Medulla oblongata (tissue), 1 donor: ENCODE data around the gene STIM2.
"Not testable (repeated sequence)": the region's sequence is repeated elsewhere in the genome, so short reads cannot be mapped to it uniquely, and the experiment has no call there.

ENCODE experiments used
- DNase-seq: peaks from one replicate; pipeline ENCODE4 v3.0.0-alpha.2; 2015; ENCODE audit errors: extremely low spot score

Gene STIM2

GRCh38 chr4:27001398-27002164 lies 140.9 kb downstream of the STIM2 start:
- DNase-seq = no peak

DNA sequence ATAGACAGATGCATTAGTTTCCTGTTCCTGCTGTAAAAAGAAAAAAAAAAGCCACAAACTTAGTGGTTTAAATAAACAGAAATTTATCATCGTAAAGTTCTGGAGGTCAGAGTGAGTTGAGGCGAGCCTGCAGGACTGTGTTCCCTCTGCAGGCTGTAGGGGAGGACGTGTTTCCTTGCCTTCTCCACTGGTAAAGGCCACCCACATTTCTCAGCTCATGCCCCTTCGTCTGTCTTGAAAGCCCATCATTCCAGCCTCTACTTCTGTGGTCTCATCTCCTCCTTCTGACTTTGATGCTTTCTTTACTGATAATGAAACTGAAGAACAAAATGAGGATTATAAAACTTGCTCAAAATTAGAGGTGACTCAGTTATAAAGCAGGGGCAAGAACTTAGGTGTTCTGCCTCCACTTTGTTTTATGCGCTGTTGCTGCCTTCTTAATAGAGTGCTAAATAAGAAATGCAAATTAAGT lies 143.0 kb downstream of the STIM2 start:
- no peak for DNase-seq

DNA sequence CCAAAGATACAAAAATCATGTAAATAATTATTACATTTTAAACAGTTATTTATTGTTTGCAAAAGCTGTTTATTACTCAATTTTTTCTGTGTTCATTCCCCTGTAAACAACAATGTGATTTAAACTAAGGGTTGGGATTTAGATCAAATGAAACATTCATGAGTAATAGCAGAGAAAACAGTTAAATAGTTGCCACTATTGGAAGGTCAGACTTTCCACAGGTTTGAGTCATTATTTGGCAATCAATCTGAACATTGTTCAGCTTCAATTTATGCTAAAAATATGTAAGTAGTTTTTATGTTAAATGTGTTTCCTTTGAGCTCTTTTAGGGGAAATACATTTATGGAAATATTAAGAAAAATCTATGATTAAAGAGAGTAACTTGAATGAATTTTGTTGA lies 144.9 kb downstream of the STIM2 start:
- DNase-seq = no peak

DNA sequence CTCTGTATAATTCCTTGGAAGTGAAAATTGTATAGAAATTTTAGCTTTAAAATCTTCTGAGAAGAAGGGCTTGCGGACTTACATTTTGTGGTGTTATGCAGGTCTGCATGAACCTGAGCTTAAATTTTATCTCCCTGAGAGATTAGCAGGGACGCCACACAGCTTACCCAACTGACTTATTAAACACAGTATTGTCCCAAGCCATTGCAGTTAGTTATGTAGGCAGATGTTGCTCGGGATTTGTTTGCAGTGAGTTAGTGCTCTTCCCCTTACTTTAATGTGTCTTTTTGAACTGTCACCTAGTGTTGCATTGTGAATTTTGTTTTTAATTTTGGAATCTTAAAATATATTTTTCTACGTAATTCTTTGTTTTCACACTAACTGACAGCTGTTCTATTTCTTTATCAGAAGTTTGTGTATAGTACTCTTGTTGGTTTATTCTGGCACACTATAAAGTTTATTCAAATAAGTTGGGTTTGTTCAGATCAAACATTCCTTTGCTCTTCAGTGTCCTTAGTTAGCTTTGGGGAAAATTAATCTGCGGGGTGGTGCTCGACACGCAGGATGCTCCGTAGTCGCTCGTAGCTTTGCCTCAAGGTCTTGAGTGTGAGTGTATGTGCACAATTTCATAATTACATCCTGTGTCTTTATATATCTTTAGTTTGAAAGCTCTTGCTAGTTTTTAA lies 145.4 kb downstream of the STIM2 start:
- DNase-seq = no peak

GRCh38 chr4:27006646-27007045 lies 146.0 kb downstream of the STIM2 start:
- no peak for DNase-seq

DNA sequence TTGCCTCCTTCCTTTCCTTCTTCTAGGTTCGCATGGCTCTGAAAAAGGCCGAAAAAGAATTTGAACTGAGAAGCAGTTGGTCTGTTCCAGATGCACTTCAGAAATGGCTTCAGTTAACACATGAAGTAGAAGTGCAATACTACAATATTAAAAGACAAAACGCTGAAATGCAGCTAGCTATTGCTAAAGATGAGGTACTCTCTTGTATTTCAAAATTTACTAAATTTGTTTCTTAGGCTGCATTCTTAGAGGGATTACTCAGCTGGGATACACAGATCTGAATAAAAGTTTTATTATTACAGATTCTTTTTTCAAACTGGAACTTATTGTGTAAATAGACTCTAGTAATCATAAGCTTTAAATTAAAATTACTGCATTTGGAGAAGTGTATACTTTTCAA lies 146.9 kb downstream of the STIM2 start:
- DNase-seq = no peak

DNA sequence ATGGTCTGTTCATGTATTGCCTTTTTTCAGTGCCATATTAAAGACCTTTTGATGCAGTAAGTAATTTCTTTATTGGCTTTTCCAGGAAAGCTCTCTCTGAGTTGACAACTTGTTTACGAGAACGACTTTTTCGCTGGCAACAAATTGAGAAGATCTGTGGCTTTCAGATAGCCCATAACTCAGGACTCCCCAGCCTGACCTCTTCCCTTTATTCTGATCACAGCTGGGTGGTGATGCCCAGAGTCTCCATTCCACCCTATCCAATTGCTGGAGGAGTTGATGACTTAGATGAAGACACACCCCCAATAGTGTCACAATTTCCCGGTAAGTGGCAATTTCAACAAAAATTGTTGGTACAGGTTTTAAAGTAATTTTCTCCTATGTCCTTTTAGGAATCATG lies 148.0 kb downstream of the STIM2 start:
- no peak for DNase-seq

DNA sequence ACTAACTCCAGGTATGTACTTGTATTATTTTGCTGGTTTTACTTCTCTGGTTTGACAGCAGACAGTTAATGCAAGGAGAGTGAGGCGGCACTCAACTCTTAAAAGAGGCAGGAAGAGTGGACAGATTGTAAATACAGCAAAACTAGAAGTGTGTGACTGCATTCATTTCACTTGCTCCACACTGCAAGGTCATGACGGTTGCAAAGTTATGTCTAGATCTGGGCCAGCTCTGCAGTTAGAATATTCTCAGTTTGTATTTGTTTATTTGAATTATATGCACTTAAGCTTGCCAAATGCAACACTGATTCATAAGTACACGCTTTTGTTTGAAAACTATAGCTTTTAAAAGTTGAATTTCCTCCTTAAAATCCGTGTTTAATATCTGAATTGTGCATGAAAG lies 148.9 kb downstream of the STIM2 start:
- DNase-seq = no peak

- DNase-seq = peak; percentile 77
Measured at GRCh38 chr4:27010334-27010940, 149.8 kb downstream of the STIM2 start.

GRCh38 chr4:27011401-27011800 lies 150.8 kb downstream of the STIM2 start:
- DNase-seq = no peak

- no peak for DNase-seq
Measured at GRCh38 chr4:27013012-27013411, 152.4 kb downstream of the STIM2 start.

- no peak for DNase-seq
Measured at GRCh38 chr4:27016551-27016950, 155.9 kb downstream of the STIM2 start.

- no peak for DNase-seq
Measured at GRCh38 chr4:27017623-27018022, 157.0 kb downstream of the STIM2 start.

- DNase-seq = no peak
Measured at GRCh38 chr4:27018076-27018475, 157.4 kb downstream of the STIM2 start.

DNA sequence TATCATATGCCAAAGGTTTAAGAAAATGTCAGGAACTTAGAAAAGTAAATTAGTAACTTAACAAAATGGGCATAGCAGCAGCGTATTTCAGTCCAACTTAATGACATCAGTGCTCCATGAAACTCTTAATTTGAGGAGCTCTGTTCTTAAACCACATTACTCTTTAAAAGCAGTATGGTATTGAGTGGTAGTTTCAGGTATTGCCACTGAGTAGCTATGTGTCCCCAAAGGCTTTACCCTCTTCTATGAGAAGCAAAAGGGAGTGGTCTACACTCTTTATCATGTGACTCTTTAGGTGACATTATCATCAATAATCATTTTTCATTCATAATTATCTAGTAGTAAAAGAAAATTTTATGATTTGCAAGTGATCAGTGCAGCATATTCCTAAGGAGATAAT lies 158.3 kb downstream of the STIM2 start:
- DNase-seq = no peak

DNA sequence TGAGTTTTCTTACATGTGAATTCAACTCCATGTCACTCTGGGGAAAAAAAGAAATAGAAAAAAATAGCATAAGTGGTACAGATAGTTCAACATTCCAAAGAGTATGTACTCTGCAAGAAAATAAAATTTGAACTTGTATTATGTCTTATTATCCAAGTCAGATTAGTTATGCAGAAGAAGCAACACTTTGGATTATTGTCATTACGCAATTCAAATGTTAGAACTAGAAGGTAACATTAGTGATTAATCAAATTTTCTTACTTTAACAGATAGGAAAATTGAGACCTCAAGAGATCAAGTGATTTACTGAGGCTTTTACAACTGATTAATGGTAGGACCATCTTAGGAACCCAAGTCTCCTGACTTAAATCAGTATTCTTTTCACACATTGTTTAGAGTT lies 159.1 kb downstream of the STIM2 start:
- no peak for DNase-seq

DNA sequence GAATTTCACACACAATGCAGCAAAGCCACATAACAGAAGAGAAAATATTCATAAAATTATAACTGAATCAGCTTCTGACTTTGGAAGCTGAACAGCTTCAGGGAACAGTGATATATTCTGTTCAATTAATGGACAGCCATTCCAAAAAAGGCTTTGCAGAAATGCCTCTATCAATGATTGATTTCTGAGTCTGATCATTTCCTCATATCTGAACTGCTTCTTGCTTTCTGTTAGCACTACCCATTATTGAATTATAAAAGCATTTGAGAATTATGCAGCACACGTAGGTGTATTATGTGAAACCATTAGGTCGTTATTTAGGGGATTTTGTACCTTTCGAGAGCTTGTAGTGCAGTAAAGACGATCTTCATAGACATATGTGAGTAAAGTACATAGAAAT lies 159.6 kb downstream of the STIM2 start:
- DNase-seq = no peak

GRCh38 chr4:27020603-27021002 lies 160.0 kb downstream of the STIM2 start:
- no peak for DNase-seq

- no peak for DNase-seq
Measured at GRCh38 chr4:27022963-27023362, 162.3 kb downstream of the STIM2 start.

GRCh38 chr4:27023366-27023765 lies 162.7 kb downstream of the STIM2 start:
- DNase-seq = no peak

DNA sequence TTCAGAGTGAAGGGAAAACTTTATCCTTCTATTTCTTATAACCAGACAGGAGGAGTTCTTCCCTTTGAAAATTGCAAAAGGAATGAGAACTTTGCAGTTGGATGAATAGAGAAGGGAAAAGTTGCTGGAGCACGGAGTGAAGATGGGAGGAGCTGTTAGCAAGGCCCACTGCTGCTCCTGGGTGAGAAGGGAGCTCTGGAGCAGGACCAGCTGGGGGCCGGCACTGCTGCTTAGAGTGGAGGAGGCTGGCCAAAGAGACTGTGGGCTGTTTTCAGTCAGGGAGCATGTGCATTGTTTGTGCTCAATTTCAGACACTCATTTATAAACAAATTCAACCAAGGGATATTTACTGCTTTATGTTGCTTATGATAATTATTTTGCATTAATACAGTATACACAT lies 164.2 kb downstream of the STIM2 start:
- peak; percentile 26 for DNase-seq

GRCh38 chr4:27027428-27027827 lies 166.8 kb downstream of the STIM2 start:
- no peak for DNase-seq

GRCh38 chr4:27035127-27035526 lies 174.5 kb downstream of the STIM2 start:
- DNase-seq = not testable (repeated sequence)
